WI38 (cell line): ENCODE measurements around the gene SLC3A2.

Experiments used
- H3K4me3 ChIP-seq: 2 replicates; pipeline ENCODE4 v1.5.1; 2011; ENCODE audit warnings: low read depth, mild to moderate bottlenecking, control low read depth, low read length
- TF ChIP-seq, protein P1 (sequence below): IDR thresholded peaks from 2 replicates; pipeline ENCODE4 v1.5.1; 2012; ENCODE audit warnings: low read depth, mild to moderate bottlenecking, control low read depth, low read length

SLC3A2 gene

DNA sequence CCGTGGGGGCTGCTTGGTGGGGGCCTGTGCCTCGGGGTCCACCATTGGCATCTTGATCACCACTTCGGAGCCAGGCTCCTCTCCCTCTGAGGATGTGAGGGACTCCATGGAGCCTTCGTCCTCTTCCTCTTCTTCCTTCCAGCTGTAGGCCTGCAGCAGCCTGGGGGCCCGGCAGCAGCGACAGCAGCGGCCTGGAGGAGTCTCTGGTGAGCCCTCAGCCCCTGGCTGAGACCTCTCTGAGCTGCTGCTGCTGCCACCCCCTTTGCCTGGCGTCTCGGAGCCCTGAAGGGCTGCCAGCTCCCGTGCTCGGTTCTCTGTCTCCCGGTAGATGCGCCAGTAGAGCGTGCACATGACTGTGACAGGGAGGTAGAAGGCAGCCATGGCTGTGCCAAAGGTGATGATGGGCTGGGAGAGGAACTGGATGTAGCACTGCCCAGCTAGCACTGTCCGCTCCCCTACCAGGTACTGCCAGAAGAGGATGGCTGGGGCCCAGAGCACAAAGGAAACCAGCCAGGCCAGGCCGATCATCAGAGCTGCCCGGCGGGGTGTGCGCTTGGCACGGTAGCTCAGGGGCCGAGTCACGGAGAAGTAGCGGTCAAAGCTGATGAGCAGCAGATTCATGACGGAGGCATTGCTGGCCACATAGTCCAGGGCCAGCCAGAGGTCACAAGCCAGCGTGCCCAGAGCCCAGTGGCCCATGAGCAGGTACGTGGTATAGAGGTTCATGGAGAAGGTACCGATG, 29.6 kb downstream of the SLC3A2 start:
- H3K4me3 ChIP-seq: no peak overlapping the region
- TF ChIP-seq, protein P1, sequence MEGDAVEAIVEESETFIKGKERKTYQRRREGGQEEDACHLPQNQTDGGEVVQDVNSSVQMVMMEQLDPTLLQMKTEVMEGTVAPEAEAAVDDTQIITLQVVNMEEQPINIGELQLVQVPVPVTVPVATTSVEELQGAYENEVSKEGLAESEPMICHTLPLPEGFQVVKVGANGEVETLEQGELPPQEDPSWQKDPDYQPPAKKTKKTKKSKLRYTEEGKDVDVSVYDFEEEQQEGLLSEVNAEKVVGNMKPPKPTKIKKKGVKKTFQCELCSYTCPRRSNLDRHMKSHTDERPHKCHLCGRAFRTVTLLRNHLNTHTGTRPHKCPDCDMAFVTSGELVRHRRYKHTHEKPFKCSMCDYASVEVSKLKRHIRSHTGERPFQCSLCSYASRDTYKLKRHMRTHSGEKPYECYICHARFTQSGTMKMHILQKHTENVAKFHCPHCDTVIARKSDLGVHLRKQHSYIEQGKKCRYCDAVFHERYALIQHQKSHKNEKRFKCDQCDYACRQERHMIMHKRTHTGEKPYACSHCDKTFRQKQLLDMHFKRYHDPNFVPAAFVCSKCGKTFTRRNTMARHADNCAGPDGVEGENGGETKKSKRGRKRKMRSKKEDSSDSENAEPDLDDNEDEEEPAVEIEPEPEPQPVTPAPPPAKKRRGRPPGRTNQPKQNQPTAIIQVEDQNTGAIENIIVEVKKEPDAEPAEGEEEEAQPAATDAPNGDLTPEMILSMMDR: no peak

DNA sequence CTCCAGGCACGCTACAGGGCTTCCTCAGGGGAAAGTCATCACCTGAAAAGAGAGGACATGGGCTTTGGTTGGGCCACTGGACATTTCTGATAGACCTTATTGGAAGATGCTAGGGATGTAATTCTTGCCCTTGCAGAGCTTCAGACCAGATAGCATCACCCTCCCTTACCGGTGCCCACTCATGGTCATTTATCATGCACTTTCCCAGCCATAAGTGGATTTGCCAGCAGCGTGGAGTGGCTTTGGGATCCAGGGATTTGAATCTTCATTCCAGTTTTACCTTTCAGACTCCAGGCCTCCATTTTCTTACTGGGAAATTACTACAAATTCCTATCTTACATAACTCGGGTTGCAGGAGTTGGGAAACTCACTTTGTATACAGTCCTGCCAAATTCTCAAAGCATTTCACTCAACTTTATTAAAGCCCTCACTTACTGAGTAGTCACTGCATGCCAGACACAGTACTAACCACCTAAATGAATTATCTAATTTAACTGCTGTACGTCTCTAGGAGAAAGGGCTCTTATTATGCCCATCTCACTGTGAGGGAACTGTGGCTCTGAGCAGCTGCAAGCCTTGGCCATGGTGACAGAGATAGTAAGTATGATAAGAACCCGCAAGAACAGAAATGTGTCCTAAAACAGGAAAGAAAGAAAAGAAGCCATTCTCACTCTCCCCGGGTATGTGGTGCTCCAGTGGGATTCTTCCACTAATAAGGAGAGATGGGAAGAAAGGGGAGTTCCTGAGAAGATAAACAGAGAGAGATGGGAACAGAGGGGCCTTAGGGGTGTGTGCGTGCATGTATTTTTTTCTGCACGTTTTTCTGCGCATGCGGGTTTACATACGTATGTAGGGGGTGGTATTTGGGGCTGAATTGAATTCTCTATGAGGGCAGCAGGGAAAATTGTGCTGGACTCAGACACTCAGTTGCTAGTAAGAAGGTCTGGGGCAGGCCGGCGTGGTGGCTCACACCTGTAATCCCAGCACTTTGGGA, 30.7 kb downstream of the SLC3A2 start:
- no peak overlapping the region for H3K4me3 ChIP-seq
- TF ChIP-seq, protein P1: no peak

DNA sequence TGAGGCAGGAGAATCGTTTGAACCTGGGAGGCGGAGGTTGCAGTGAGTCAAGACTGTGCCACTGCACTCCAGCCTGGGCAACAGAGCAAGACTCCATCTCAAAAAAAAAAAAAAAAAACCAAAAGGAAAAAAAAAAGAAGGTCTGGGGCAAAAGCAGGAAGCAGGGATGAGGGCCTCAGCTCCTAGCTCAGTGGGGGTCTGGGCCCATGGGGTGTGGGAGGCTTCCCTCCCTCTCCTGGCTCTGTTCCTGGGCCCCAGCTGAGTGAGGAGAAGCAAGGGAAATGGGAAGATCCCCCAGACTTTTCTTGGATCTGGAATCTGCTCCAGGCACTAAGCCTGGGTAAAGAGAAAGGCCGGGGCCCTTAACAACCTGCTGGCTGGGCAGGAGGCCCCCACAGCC, 31.6 kb downstream of the SLC3A2 start:
- TF ChIP-seq, protein P1: no peak
- no peak overlapping the region for H3K4me3 ChIP-seq

DNA sequence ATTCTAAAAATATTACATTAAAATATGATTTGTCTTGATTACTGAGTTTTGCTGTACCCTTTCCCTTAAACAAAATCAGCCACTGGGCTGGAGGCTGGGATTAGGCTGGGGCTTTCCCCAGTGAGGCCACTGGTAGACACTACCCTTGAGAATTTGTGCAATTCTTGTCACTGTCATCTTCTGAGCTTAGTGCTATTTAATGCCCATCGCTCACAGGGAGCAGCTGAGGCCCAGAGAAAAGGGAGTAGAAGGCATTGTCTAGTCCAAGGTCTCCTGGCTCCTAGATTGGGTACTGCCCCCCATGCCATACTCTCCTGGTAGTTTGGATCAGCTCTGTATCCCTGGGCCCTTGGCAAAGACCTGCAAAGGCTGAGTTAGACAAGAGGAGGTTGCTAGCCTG, 33.7 kb downstream of the SLC3A2 start:
- H3K4me3 ChIP-seq: no peak overlapping the region
- TF ChIP-seq, protein P1: no peak

DNA sequence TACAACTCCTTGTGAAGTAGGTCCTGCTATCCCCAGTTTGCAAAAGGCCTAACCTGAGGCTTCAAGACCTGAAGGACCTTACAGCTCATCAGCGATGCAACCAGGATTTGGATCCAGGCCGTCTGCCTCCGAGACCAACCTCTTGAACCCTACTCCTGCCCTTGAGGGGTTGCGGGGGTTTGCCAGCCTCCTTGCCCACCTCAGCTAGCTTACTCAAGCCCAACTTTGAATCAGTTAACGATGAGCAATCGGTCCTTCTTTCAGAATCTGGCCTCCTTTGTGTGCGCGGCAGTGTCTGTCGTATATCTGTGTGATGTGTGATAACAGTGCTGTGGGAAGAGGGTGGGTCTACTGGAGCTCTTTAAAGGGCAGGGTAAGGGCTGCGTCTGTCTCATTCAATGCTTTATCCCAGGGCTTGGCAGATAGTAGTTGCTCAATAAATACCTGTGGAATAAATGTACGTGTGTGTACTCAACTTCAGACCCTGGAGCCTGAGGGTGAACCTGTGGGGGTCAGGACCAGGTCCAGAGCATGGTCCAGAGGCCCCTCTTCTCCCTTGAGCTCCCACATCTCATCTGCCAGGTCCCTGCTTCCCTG, 37.3 kb downstream of the SLC3A2 start:
- TF ChIP-seq, protein P1: no peak
- no peak overlapping the region for H3K4me3 ChIP-seq

DNA sequence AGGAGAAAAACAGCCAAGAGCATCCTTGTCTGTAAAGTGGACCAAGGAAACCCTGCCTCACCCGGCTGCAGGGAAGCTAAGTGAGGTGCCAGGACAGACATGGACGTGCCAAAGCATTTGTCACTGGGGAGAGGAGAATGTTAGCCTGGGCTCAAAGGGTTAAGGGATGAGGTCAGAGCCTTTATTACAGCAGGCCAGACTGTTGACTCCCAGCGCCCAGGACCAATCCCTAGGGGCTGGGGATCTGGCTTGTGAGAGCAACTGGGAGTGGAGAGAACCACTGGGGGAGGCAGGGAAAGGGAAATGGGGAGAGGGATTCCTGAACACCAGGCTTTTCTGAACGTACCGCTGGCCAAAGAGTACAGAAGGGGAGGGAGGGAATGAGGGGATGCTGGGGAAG, 37.8 kb downstream of the SLC3A2 start:
- TF ChIP-seq, protein P1: no peak
- H3K4me3 ChIP-seq: no peak overlapping the region
